ENCODE data around the gene PHLPP1.

DNA sequence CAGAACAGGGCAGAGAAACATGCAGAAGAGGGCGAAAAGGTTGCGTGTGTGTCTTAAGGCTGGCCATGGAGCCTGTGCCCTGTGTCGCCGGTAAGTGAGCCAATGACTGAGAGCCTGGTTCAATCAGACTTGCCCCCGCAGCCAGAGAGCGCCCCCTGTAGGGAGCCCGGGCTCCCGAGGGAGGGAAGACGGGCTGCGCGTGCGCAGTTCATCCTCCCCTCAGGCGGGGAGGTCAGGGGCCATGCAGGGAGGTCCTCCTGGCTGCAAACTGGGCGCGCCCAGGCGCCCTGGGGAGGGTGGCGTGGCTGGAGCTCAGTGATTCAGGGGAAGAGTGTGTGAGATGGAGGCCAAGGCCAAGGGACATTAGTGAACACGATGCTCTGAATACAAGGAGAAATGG is 276.6 kb downstream of the PHLPP1 start:
- no peak for TF ChIP-seq CTCF (IDR thresholded peaks at IDR 0.05)
- TF ChIP-seq POLR2A (IDR thresholded peaks at IDR 0.05) = no peak

Data from Peyer's patch (tissue), 4 donors.